Measurements from ENCODE around the gene BORCS5.

DNA sequence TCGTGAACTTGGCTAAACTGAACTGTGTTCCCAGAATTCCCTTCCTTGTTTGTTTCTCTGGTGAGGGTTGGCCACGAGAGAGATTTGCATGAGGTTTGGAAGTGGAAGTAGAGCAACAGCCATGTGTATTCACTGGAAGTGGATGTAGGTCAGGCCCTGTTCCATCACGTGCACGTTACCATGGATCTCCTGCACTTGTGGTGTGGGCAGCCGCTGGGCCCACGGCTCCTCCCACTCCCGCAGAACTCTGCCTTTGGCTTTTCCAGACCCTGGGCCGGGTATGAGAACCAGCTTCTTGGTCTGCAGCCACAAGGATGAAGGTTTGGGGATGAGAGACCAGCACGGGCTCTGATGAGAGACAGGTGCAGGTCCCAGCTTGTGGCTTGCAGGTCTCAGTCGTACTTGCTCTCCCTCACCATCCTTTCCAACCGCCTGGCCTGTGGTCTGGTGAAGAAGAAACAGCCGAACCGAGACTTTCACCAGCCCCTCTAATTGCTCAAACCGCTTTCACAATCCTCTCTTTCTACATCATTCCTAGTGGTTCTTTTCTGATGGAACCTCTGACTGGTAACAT lies 110.9 kb downstream of the BORCS5 start:
- TF ChIP-seq RARB (CRISPR knock-in tag; IDR thresholded peaks at IDR 0.05): no peak
- no peak for TF ChIP-seq PATZ1 (CRISPR knock-in tag; IDR thresholded peaks at IDR 0.05; ENCODE audit: borderline replicate concordance)

Measured in SK-N-SH treated with all-trans-retinoic acid at 6 μM for 48 hours (cell line).